ENCODE data around the gene CYTH1. TPM values are rescaled to one million over a fixed set of nuclear protein-coding genes. Genes with fewer than 3 reads are reported as not detected.

The CYTH1 gene
- total RNA-seq, 1 donor from 2014 or later, result 25.0 TPM

DNA sequence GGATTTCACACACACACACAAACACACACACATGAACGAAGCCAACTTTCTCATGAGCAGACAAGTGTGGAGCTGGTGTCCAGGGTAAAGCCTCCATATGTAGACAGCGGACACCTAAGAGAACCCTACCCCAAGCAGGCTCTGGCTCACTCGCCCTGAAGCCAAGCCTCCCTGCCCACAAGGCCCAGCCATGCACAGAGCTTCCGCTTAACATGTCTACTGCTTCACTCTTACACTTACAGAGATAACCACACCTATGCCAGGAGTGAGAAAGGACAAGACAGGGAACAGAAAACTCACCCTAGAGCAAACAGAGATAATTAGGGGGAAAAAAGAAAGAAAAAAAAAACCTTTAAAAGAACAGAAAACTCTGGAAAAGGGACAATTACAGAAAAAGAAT, 67.5 kb downstream of the CYTH1 start:
- Histone ChIP-seq H3K4me1 (ENCODE audit: insufficient read depth, low read length) (peaks cover 15% of the 10 kb centered on the region), H3K27ac (ENCODE audit: low read depth, low read length) (no peak overlapping the region), H3K9me3 (ENCODE audit: insufficient read depth, low read depth, low read length) (no peaks in the 10 kb centered on the region), H2AFZ (ENCODE audit: low read depth, low read length) (no peak overlapping the region), H3K4me3 (ENCODE audit: insufficient read depth, low read depth, low read length) (no peak overlapping the region), H3K79me2 (ENCODE audit: insufficient read depth, low read length) (peaks cover 43% of the 10 kb centered on the region), H4K20me1 (ENCODE audit: insufficient read depth, low read length) (peaks cover 40% of the 10 kb centered on the region), H3K36me3 (ENCODE audit: insufficient read depth, low read length) (no peaks in the 10 kb centered on the region), H3K27me3 (ENCODE audit: insufficient read depth, low read length) (no peaks in the 10 kb centered on the region), H3K4me2 (ENCODE audit: low read length) (no peak overlapping the region), H3K9ac (ENCODE audit: low read length) (no peak overlapping the region)
- H3K9me3 Mint-ChIP-seq (ENCODE audit: unreplicated experiment), result no peaks in the 10 kb centered on the region
- TF ChIP-seq CTCF (IDR thresholded peaks at IDR 0.05; ENCODE audit: insufficient read depth, low read depth, low read length) (no peak), EZH2 (IDR thresholded peaks at IDR 0.05; ENCODE audit: insufficient read depth, low read length) (no peak)
- DNase-seq (ENCODE audit: low read depth) (no peak), FAIRE-seq (no peak)
- H3K36me3 Mint-ChIP-seq (ENCODE audit: low read depth, unreplicated experiment), result no peaks in the 10 kb centered on the region
- no peak overlapping the region for H3K27ac Mint-ChIP-seq (ENCODE audit: unreplicated experiment)
- peaks cover 23% of the 10 kb centered on the region for H3K4me1 Mint-ChIP-seq (ENCODE audit: low read depth, unreplicated experiment)
- H3K27me3 Mint-ChIP-seq (ENCODE audit: low read depth, unreplicated experiment), result no peaks in the 10 kb centered on the region
- H3K4me3 Mint-ChIP-seq (ENCODE audit: unreplicated experiment), result no peak overlapping the region

GRCh38 chr17:78712043-78712442, 70.0 kb downstream of the CYTH1 start:
- TF ChIP-seq EZH2 (IDR thresholded peaks at IDR 0.05; ENCODE audit: insufficient read depth, low read length), result no peak
- TF ChIP-seq CTCF (IDR thresholded peaks at IDR 0.05; ENCODE audit: insufficient read depth, low read depth, low read length), result no peak
- H3K27me3 Mint-ChIP-seq (ENCODE audit: low read depth, unreplicated experiment), result no peaks in the 10 kb centered on the region
- Histone ChIP-seq H3K27me3 (ENCODE audit: insufficient read depth, low read length) (no peaks in the 10 kb centered on the region), H3K36me3 (ENCODE audit: insufficient read depth, low read length) (no peaks in the 10 kb centered on the region), H3K79me2 (ENCODE audit: insufficient read depth, low read length) (peaks cover 40% of the 10 kb centered on the region), H3K9ac (ENCODE audit: low read length) (no peak overlapping the region), H3K27ac (ENCODE audit: low read depth, low read length) (no peak overlapping the region), H3K4me1 (ENCODE audit: insufficient read depth, low read length) (peaks cover 28% of the 10 kb centered on the region), H4K20me1 (ENCODE audit: insufficient read depth, low read length) (peaks cover 23% of the 10 kb centered on the region), H2AFZ (ENCODE audit: low read depth, low read length) (no peak overlapping the region), H3K4me3 (ENCODE audit: insufficient read depth, low read depth, low read length) (no peak overlapping the region), H3K9me3 (ENCODE audit: insufficient read depth, low read depth, low read length) (no peaks in the 10 kb centered on the region), H3K4me2 (ENCODE audit: low read length) (no peak overlapping the region)
- peaks cover 29% of the 10 kb centered on the region for H3K4me1 Mint-ChIP-seq (ENCODE audit: low read depth, unreplicated experiment)
- no peak overlapping the region for H3K27ac Mint-ChIP-seq (ENCODE audit: unreplicated experiment)
- H3K4me3 Mint-ChIP-seq (ENCODE audit: unreplicated experiment), result no peak overlapping the region
- FAIRE-seq, result no peak
- DNase-seq (ENCODE audit: low read depth), result no peak
- no peaks in the 10 kb centered on the region for H3K9me3 Mint-ChIP-seq (ENCODE audit: unreplicated experiment)
- H3K36me3 Mint-ChIP-seq (ENCODE audit: low read depth, unreplicated experiment), result peaks cover 8% of the 10 kb centered on the region

GRCh38 chr17:78710607-78711006, 71.5 kb downstream of the CYTH1 start:
- TF ChIP-seq EZH2 (IDR thresholded peaks at IDR 0.05; ENCODE audit: insufficient read depth, low read length), result no peak
- TF ChIP-seq CTCF (IDR thresholded peaks at IDR 0.05; ENCODE audit: insufficient read depth, low read depth, low read length), result no peak
- Mint-ChIP-seq H3K4me1 (ENCODE audit: low read depth, unreplicated experiment) (peaks cover 25% of the 10 kb centered on the region), H3K27ac (ENCODE audit: unreplicated experiment) (no peak overlapping the region), H3K4me3 (ENCODE audit: unreplicated experiment) (no peak overlapping the region), H3K9me3 (ENCODE audit: unreplicated experiment) (no peaks in the 10 kb centered on the region), H3K27me3 (ENCODE audit: low read depth, unreplicated experiment) (no peaks in the 10 kb centered on the region), H3K36me3 (ENCODE audit: low read depth, unreplicated experiment) (peaks cover 9% of the 10 kb centered on the region)
- Histone ChIP-seq H3K36me3 (ENCODE audit: insufficient read depth, low read length) (no peaks in the 10 kb centered on the region), H3K79me2 (ENCODE audit: insufficient read depth, low read length) (peaks cover 27% of the 10 kb centered on the region), H3K4me1 (ENCODE audit: insufficient read depth, low read length) (peaks cover 27% of the 10 kb centered on the region), H3K27ac (ENCODE audit: low read depth, low read length) (no peak overlapping the region), H3K9ac (ENCODE audit: low read length) (no peak overlapping the region), H3K9me3 (ENCODE audit: insufficient read depth, low read depth, low read length) (no peaks in the 10 kb centered on the region), H3K4me3 (ENCODE audit: insufficient read depth, low read depth, low read length) (no peak overlapping the region), H4K20me1 (ENCODE audit: insufficient read depth, low read length) (peaks cover 15% of the 10 kb centered on the region), H3K27me3 (ENCODE audit: insufficient read depth, low read length) (no peaks in the 10 kb centered on the region), H3K4me2 (ENCODE audit: low read length) (no peak overlapping the region), H2AFZ (ENCODE audit: low read depth, low read length) (no peak overlapping the region)
- FAIRE-seq (no peak), DNase-seq (ENCODE audit: low read depth) (no peak)

Measured in astrocyte (in vitro differentiated cells and primary cell).